GM10266 (cell line): ENCODE data around the gene GHRHR.

Experiments used
- DNase-seq: peaks from one replicate; pipeline ENCODE4 v3.0.0; 2012; ENCODE audit errors: extremely low spot score
- TF ChIP-seq, protein P1 (sequence below): IDR thresholded peaks from 2 replicates; pipeline ENCODE4 v1.5.1; 2012; ENCODE audit warnings: mild to moderate bottlenecking, low read depth; ENCODE audit not compliant: control insufficient read depth, insufficient read depth; ENCODE audit errors: missing control alignments

Gene GHRHR

DNA sequence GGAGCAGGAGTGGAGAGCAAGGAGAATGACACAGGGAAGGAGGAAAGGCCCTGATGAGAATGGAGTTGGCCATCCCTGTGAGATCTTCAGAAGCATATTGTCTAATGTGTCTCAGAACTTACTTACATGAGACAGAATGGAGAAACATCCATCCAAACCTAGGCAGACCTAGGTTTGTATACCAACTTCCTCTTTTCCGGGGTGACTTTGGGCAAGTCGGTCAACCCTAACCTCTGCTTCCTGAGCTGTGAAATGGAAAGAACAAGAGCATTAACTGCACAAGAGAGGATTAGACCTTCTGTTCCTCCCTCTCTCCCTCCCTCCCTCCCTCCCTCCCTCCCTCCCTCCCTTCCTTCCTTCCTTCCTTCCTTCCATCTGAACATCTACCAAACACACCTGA lies 4.5 kb downstream of the GHRHR start:
- TF ChIP-seq, protein P1, sequence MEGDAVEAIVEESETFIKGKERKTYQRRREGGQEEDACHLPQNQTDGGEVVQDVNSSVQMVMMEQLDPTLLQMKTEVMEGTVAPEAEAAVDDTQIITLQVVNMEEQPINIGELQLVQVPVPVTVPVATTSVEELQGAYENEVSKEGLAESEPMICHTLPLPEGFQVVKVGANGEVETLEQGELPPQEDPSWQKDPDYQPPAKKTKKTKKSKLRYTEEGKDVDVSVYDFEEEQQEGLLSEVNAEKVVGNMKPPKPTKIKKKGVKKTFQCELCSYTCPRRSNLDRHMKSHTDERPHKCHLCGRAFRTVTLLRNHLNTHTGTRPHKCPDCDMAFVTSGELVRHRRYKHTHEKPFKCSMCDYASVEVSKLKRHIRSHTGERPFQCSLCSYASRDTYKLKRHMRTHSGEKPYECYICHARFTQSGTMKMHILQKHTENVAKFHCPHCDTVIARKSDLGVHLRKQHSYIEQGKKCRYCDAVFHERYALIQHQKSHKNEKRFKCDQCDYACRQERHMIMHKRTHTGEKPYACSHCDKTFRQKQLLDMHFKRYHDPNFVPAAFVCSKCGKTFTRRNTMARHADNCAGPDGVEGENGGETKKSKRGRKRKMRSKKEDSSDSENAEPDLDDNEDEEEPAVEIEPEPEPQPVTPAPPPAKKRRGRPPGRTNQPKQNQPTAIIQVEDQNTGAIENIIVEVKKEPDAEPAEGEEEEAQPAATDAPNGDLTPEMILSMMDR = no peak
- no peak for DNase-seq

DNA sequence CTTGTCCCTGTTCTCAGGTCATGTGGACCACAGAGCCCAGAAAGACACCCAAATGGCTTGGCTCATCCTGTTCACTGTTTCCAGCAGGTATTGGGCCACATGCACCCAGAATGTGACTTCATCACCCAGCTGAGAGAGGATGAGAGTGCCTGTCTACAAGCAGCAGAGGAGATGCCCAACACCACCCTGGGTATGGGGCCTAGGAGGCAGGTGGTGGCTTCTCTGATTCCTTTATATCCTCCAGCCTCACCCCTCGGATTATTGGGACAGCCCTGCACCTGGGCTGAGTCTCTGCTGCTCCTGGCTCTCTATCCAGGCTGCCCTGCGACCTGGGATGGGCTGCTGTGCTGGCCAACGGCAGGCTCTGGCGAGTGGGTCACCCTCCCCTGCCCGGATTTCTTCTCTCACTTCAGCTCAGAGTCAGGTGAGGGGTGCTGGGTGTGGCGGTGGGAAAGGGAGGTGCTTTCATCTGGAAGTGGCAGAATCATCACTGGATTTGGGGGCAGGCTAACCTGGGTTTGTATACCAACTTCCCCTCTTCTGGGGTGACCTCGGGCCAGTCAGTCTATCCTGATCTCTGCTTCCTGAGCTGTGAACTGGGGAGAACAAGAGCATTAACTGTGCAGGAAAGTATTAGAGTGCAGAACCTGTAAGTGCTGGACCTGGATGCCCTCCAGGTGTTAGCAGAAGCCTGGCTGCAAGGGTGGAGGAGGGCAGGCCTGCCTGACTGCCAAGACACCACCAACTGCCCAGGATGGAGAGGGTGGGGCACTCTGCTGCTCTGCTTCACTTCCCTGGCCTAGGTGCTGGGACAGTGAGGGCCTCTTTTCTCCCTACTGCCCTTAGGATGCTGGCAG lies 5.2 kb downstream of the GHRHR start:
- no peak for DNase-seq
- TF ChIP-seq, protein P1 = no peak

DNA sequence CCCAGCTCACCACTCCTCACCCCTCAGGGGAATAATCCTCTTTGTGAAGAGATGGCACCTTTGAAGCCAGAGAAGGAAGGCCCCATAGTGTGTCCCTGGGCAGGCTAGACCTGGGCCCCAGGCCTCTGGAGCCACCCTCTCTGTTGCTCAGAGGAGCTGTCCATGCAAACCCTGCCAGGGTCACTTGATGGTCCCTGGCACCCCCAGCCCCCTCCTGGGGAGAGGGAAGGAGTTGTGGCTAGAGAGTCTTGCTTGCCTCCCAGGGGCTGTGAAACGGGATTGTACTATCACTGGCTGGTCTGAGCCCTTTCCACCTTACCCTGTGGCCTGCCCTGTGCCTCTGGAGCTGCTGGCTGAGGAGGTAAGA lies 5.8 kb downstream of the GHRHR start:
- DNase-seq = no peak
- TF ChIP-seq, protein P1 = no peak

DNA sequence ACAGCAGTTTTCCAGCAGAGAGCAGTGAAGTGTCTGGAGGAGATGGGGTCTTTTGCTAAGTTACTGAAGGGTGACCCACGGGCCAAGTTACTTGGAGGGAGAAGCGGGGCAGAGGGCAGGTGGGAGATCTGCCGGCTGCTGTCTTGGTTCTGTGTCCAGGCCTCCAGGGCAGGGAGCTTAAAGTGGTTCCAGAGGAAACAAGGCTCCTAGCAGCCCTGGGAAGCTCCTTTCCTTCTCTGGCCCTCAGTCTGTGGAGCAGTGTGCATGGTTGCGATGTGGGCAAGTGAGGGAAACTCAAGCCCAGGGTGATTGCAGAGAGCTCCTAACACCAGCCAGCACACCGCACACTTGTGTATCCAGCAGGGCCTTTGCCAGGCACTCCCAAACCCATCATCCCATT lies 6.3 kb downstream of the GHRHR start:
- no peak for DNase-seq
- TF ChIP-seq, protein P1 = no peak

DNA sequence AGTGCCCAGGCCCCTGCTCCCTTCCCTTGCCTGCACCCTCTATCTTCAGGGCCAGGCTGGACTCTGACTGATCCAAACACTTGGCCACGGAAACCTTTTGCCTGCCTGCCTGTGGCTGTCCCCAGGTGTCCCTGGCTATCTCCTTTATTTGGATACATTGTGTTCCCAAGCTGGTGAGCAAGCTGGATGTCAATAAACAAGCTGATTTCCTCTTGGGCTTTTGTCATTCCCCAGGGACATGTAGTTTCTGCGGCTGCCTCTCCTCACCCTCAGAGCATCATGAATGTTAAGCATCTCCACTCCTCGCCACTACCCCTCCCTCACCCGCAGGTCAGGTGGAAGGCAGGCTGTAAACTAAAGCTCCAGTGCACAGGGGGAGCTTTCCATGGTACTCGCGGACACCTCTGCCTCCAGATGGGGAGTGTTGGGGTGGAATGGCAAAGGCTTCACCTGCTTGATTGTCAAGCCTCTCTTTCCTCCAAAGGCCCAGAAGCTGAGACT lies 6.9 kb downstream of the GHRHR start:
- peak; percentile 5 for DNase-seq

DNA sequence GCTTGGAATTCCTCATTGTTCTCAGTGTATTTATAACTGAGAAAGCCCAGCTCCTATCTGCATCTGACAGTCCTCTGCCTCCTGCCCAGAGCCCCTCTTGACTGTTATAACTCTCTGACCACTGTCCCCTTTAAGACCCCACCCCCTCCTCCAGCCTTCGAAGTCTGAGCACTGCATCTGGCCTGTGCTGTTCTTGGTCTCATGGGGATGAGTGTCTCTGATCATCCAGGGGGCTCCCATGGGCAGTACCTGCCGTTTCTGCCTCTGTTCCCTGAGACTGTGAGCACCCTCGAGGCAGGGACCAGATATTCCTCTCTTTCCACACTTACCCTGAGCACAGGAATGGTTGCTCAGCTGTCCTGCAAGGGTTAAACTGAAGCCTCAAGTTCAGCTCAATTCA lies 7.7 kb downstream of the GHRHR start:
- TF ChIP-seq, protein P1 = no peak
- DNase-seq = no peak

More for the DNA sequence above, 6.9 kb downstream of the GHRHR start:
- TF ChIP-seq, protein P1 = no peak
